H1 (cell line): Measurements from ENCODE around the gene ADPRH. TPM values are rescaled to one million over a fixed set of nuclear protein-coding genes. Genes with fewer than 3 reads are reported as not detected.

Experiments
- CTCF ChIA-PET: fragments of 300-600 bp; sonication (Branson Sonifier 250); formaldehyde crosslinking; loops from one replicate; lab custom pipeline; 2021; ENCODE audit not compliant: partially characterized antibody; lab: Charles Lee
- POLR2A ChIA-PET: fragments of 300-600 bp; sonication (Branson Sonifier 250); formaldehyde crosslinking; loops from one replicate; lab custom pipeline; 2021; ENCODE audit warnings: inconsistent platforms; ENCODE audit not compliant: partially characterized antibody; lab: Charles Lee
- DNase-seq, 2 experiments: peaks; one replicate each; pipeline versions ENCODE4 v3.0.0 to v3.0.0-alpha.2; 2010 to 2022; ENCODE audit warnings: low spot score in 2 of 2, low read depth in 1 of 2, mixed read lengths in 1 of 2
- FAIRE-seq: peaks from 2 replicates; lab custom pipeline; 2011; peaks lifted over from hg19 to GRCh38; lab: Jason Lieb, UNC
- H2AFZ ChIP-seq: 2 replicates; pipeline ENCODE4 v1.8.1; 2012; ENCODE audit warnings: low read length, inconsistent platforms
- H2AK5ac ChIP-seq: 2 replicates; pipeline ENCODE4 v1.6.1; 2013; ENCODE audit warnings: low read depth, low read length
- H2BK120ac ChIP-seq: replicated peaks from 2 replicates; pipeline ENCODE3; 2013; ENCODE audit warnings: low read depth, low read length, inconsistent platforms
- H2BK12ac ChIP-seq: 2 replicates; pipeline ENCODE4 v1.6.1; 2013; ENCODE audit warnings: low read depth, low read length
- H2BK15ac ChIP-seq: 2 replicates; pipeline ENCODE4 v1.6.1; 2013; ENCODE audit warnings: low read length
- H2BK20ac ChIP-seq: 2 replicates; pipeline ENCODE4 v1.6.1; 2013; ENCODE audit warnings: low read length
- H2BK5ac ChIP-seq: 2 replicates; pipeline ENCODE4 v1.6.1; 2013; ENCODE audit warnings: low read depth, low read length
- H3K14ac ChIP-seq: 2 replicates; pipeline ENCODE4 v1.6.1; 2013; ENCODE audit warnings: inconsistent platforms; ENCODE audit not compliant: insufficient read length
- H3K18ac ChIP-seq: 2 replicates; pipeline ENCODE4 v1.6.1; 2013; ENCODE audit warnings: low read length; ENCODE audit errors: extremely low read depth
- H3K23ac ChIP-seq: 2 replicates; pipeline ENCODE4 v1.6.1; 2013; ENCODE audit warnings: inconsistent platforms; ENCODE audit not compliant: insufficient read length
- H3K23me2 ChIP-seq: 2 replicates; pipeline ENCODE4 v1.6.1; 2013; ENCODE audit warnings: low read depth, low read length
- H3K27ac ChIP-seq: 2 replicates; pipeline ENCODE4 v1.6.1; 2011; ENCODE audit warnings: low read depth, low read length, inconsistent platforms
- H3K27me3 ChIP-seq, 4 experiments: replicated peaks in 1 of 4; 1 replicate in 1 of 4; 2 replicates in 3 of 4; pipeline versions ENCODE4 v1.6.1 to v1.8.1; 2011 to 2013; ENCODE audit warnings: low read length in 3 of 4, mild to moderate bottlenecking in 3 of 4, inconsistent platforms in 2 of 4, mixed read lengths in 2 of 4, moderate library complexity in 1 of 4; ENCODE audit not compliant: control insufficient read depth in 3 of 4, insufficient read depth in 3 of 4; ENCODE audit errors: extremely low read depth in 1 of 4
- H3K36me3 ChIP-seq, 4 experiments: 2 replicates each; pipeline versions ENCODE4 v1.6.1 to v1.8.1; 2011 to 2013; ENCODE audit warnings: mild to moderate bottlenecking in 4 of 4, low read length in 3 of 4, moderate library complexity in 2 of 4, control low read depth in 1 of 4, inconsistent platforms in 1 of 4; ENCODE audit not compliant: insufficient read depth in 4 of 4, control insufficient read depth in 2 of 4
- H3K4ac ChIP-seq: replicated peaks from 2 replicates; pipeline ENCODE3; 2013; ENCODE audit warnings: low read length, low read depth, mixed read lengths, inconsistent platforms; ENCODE audit not compliant: insufficient read length
- H3K4me1 ChIP-seq, 4 experiments: replicated peaks in 1 of 4; 1 replicate in 1 of 4; 2 replicates in 3 of 4; pipeline versions ENCODE4 v1.6.1 to v1.8.1; 2011 to 2013; ENCODE audit warnings: low read length in 3 of 4, inconsistent platforms in 2 of 4, mixed read lengths in 1 of 4; ENCODE audit not compliant: insufficient read depth in 4 of 4, control insufficient read depth in 3 of 4
- H3K4me2 ChIP-seq, 2 experiments: 2 replicates each; pipeline versions ENCODE4 v1.6.1 to v1.8.1; 2011 to 2013; ENCODE audit warnings: low read depth in 2 of 2, low read length in 2 of 2, control low read depth in 1 of 2, inconsistent platforms in 1 of 2, mild to moderate bottlenecking in 1 of 2; ENCODE audit not compliant: insufficient read depth in 1 of 2
- H3K4me3 ChIP-seq, 4 experiments: fragments of 200-600, 300-600 bp in 1 of 4; sonication (generic), shearing (Covaris generic), sonication (Bioruptor Twin) in 1 of 4; 2 replicates each; pipeline versions ENCODE4 v1.5.1 to v1.8.1; 2011 to 2016; ENCODE audit warnings: low read length in 4 of 4, low read depth in 3 of 4, control low read depth in 2 of 4, inconsistent platforms in 2 of 4, mild to moderate bottlenecking in 2 of 4, mixed read lengths in 1 of 4, moderate library complexity in 1 of 4; ENCODE audit not compliant: insufficient read depth in 2 of 4; ENCODE audit errors: extremely low read depth in 1 of 4
- H3K56ac ChIP-seq: replicated peaks from 2 replicates; pipeline ENCODE3; 2013; ENCODE audit warnings: low read depth, mild to moderate bottlenecking, mixed read lengths, low read length, inconsistent platforms; ENCODE audit not compliant: insufficient read length
- H3K79me1 ChIP-seq: 2 replicates; pipeline ENCODE4 v1.6.1; 2013; ENCODE audit warnings: low read depth, low read length, control low read depth
- H3K79me2 ChIP-seq, 2 experiments: 2 replicates each; pipeline versions ENCODE4 v1.6.1 to v1.8.1; 2012 to 2013; ENCODE audit warnings: low read length in 2 of 2, mild to moderate bottlenecking in 2 of 2, inconsistent platforms in 1 of 2; ENCODE audit not compliant: insufficient read depth in 2 of 2, control insufficient read depth in 1 of 2
- H3K9ac ChIP-seq, 4 experiments: replicated peaks in 1 of 4; 1 replicate in 1 of 4; 2 replicates in 3 of 4; pipeline versions ENCODE4 v1.6.1 to v1.8.1; 2011 to 2013; ENCODE audit warnings: low read depth in 3 of 4, low read length in 3 of 4, control low read depth in 2 of 4, mild to moderate bottlenecking in 2 of 4, moderate library complexity in 2 of 4, inconsistent platforms in 1 of 4; ENCODE audit errors: extremely low read depth in 1 of 4
- H3K9me3 ChIP-seq, 2 experiments: 2 replicates each; pipeline versions ENCODE4 v1.6.1 to v1.8.1; 2012 to 2013; ENCODE audit warnings: mild to moderate bottlenecking in 2 of 2, moderate library complexity in 2 of 2, control low read depth in 1 of 2, inconsistent platforms in 1 of 2, low read depth in 1 of 2, low read length in 1 of 2, mixed read lengths in 1 of 2; ENCODE audit not compliant: insufficient read depth in 2 of 2
- H4K20me1 ChIP-seq, 2 experiments: replicated peaks in 1 of 2; 2 replicates each; pipeline versions ENCODE3 to v1.8.1; 2011 to 2013; ENCODE audit warnings: inconsistent platforms in 2 of 2, low read length in 2 of 2, mild to moderate bottlenecking in 1 of 2; ENCODE audit not compliant: insufficient read depth in 2 of 2, control insufficient read depth in 1 of 2
- H4K5ac ChIP-seq: 2 replicates; pipeline ENCODE4 v1.6.1; 2013; ENCODE audit warnings: low read length, low read depth, mixed read lengths, inconsistent platforms; ENCODE audit not compliant: insufficient read length
- H4K8ac ChIP-seq: 2 replicates; pipeline ENCODE4 v1.8.0; 2013; ENCODE audit warnings: mild to moderate bottlenecking, moderate library complexity, low read length, inconsistent platforms; ENCODE audit not compliant: insufficient read depth; ENCODE audit errors: extremely low read depth
- H4K91ac ChIP-seq: replicated peaks from 2 replicates; pipeline ENCODE3; 2013; ENCODE audit warnings: low read length, mixed read lengths, inconsistent platforms; ENCODE audit not compliant: insufficient read length
- POLR2A ChIP-seq, 2 experiments: IDR thresholded peaks; 1 replicate in 1 of 2; 2 replicates in 1 of 2; pipeline ENCODE4 v1.6.1; 2011; ENCODE audit warnings: low read depth in 2 of 2, low read length in 2 of 2, mild to moderate bottlenecking in 2 of 2; ENCODE audit errors: control extremely low read depth in 1 of 2
- WGBS, 2 experiments: shearing (Covaris generic) in 1 of 2; methylation state at CpG; one replicate each; pipeline versions ENCODE4 v1.1.6 to v1.1.7; 2013 to 2015; ENCODE audit warnings: low lambda C conversion rate in 2 of 2, mixed read lengths in 2 of 2, inconsistent platforms in 1 of 2, low coverage in 1 of 2, missing lambda C conversion rate in 1 of 2; ENCODE audit not compliant: insufficient replicate concordance in 2 of 2, insufficient coverage in 1 of 2, insufficient read length in 1 of 2; ENCODE audit errors: extremely low coverage in 1 of 2, missing lambda C conversion rate in 1 of 2; 5-methylcytosine and 5-hydroxymethylcytosine counted together
- polyA plus RNA-seq, 7 experiments: library from polyadenylated mRNA; depleted of rRNA in 3 of 7; stranded (reverse) in 5 of 7; unstranded in 2 of 7; fragments of >200 nt in 5 of 7; fragments of 200-250 nt in 2 of 7; gene quantifications; 1 replicate in 5 of 7; 2 replicates in 1 of 7; 4 replicates in 1 of 7; pipeline versions ENCODE4 v1.2.1 to v1.2.3, GENCODE V29; 2011 to 2013; ENCODE audit warnings: missing spikeins in 2 of 7, mixed read lengths in 2 of 7
- total RNA-seq: library from RNA; stranded (reverse); fragmentation: NEBNext Ultra II Directional; extraction: Animal tissue kit (Norgen Biotek cat#: 25700); gene quantifications from 2 replicates; pipeline ENCODE4 v1.2.1, GENCODE V29; 2021
- TF ChIP-seq, protein P1 (sequence below): IDR thresholded peaks from 2 replicates; pipeline ENCODE4 v1.6.1; 2011; ENCODE audit warnings: low read length, improper control_type of control experiment

Gene ADPRH
- total and polyA plus RNA-seq, 2 of the 8 experiments (the other 6 are each of a cell fraction or from before 2014, with no cell fraction given), result 2.6 to 4.2 TPM

DNA sequence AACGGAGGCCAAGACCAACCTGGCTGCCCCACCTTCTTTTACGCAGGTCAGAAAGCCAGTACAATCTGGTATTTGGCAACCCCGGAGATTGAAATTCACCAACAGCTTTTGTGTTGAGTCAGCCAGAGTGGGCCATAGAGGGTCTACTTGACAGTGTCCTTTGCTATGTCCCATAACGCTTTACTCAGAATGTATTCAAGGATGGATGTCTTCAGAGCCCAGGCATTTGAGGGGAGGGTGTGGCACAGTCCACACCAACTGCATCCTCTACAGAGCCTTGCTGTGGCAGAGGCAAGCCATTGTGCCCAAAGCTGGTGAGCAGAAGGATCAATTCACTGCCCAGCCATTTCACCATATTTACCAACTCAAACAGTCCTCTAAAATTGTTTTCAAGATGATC, 36.8 kb downstream of the ADPRH start:
- TF ChIP-seq POLR2A (IDR thresholded peaks at IDR 0.05; ENCODE audit: control extremely low read depth in 1 of 2, low read depth in 2 of 2, low read length in 2 of 2), result no peak
- TF ChIP-seq, protein P1, sequence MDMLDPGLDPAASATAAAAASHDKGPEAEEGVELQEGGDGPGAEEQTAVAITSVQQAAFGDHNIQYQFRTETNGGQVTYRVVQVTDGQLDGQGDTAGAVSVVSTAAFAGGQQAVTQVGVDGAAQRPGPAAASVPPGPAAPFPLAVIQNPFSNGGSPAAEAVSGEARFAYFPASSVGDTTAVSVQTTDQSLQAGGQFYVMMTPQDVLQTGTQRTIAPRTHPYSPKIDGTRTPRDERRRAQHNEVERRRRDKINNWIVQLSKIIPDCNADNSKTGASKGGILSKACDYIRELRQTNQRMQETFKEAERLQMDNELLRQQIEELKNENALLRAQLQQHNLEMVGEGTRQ, result no peak
- no peaks in the 10 kb centered on the region for H3K23me2 ChIP-seq
- H3K27me3 ChIP-seq, result no peaks in the 10 kb centered on the region; a peak in 1 of 7 replicates
- no peak overlapping the region for H2AFZ ChIP-seq
- ChIA-PET POLR2A (no interaction called here), CTCF (interaction anchor here (4.3 kb wide), 1 partner anchor 15 kb away, joined by 32 read pairs; no protein-coding TSS in a partner anchor)
- no peak overlapping the region for H2AK5ac ChIP-seq
- H2BK20ac ChIP-seq, result no peak overlapping the region
- H3K14ac ChIP-seq, result no peak overlapping the region
- no peaks in the 10 kb centered on the region for H3K79me2 ChIP-seq
- H3K56ac ChIP-seq, result no peak overlapping the region
- no peaks in the 10 kb centered on the region for H3K36me3 ChIP-seq
- no peaks in the 10 kb centered on the region for H3K79me1 ChIP-seq
- no peak overlapping the region for H3K23ac ChIP-seq
- H3K4ac ChIP-seq, result no peak overlapping the region
- FAIRE-seq (no peak), DNase-seq (no peak)
- H2BK5ac ChIP-seq, result no peak overlapping the region
- no peak overlapping the region for H2BK120ac ChIP-seq
- no peaks in the 10 kb centered on the region for H3K9me3 ChIP-seq
- no peak overlapping the region for H3K18ac ChIP-seq
- H3K27ac ChIP-seq, result no peak overlapping the region
- no peak overlapping the region for H3K9ac ChIP-seq
- no peaks in the 10 kb centered on the region for H3K4me1 ChIP-seq
- H4K20me1 ChIP-seq, result no peaks in the 10 kb centered on the region
- WGBS, 2 experiments, result 84% methylated on average over 4 of the region's 4 CpGs; no CpG with 5 or more reads in 1 of the 2 experiments
- H2BK15ac ChIP-seq, result no peak overlapping the region
- no peak overlapping the region for H3K4me3 ChIP-seq
- no peak overlapping the region for H4K91ac ChIP-seq
- no peak overlapping the region for H4K8ac ChIP-seq
- H3K4me2 ChIP-seq, result no peak overlapping the region
- no peak overlapping the region for H2BK12ac ChIP-seq
- no peak overlapping the region for H4K5ac ChIP-seq
